Measurements from ENCODE around the gene TMEM238L. TPM values are rescaled to one million over a fixed set of nuclear protein-coding genes. Genes with fewer than 3 reads are reported as not detected.

Gene TMEM238L
- total and polyA plus RNA-seq, 2 donors (not counting 3 experiments of a cell fraction or from before 2014, with no cell fraction given) = not detected

GRCh38 chr17:10775740-10776356 lies 28.1 kb downstream of the TMEM238L start:
- intact Hi-C loops (cut with micrococcal nuclease) (no loop called here), dilution Hi-C loops (cut with MboI; ENCODE audit: extremely low pct_ligation_motif_present, low sequenced_read_pairs) (no loop called here)
- no TSS peak for BruUV-seq (replicated peaks)
- Histone ChIP-seq H3K4me3 (replicated peaks in 1 of 3; ENCODE audit: insufficient read depth in 1 of 3, low read depth in 1 of 3, low read length in 3 of 3) (no peak overlapping the region), H3K9me1 (replicated peaks; ENCODE audit: control insufficient read depth, extremely low read depth, insufficient read depth, low read length) (no peaks in the 10 kb centered on the region), H3K27me3 (ENCODE audit: control insufficient read depth in 2 of 2, insufficient read depth in 2 of 2, low read length in 2 of 2) (no peaks in the 10 kb centered on the region), H3K4me2 (ENCODE audit: insufficient read depth, low read length) (no peak overlapping the region), H3K9me3 (replicated peaks; ENCODE audit: control insufficient read depth, insufficient read depth, low read length) (no peaks in the 10 kb centered on the region), H3K36me3 (ENCODE audit: control insufficient read depth in 2 of 2, extremely low read depth in 1 of 2, insufficient read depth in 2 of 2, low read length in 2 of 2) (no peaks in the 10 kb centered on the region), H4K20me1 (replicated peaks; ENCODE audit: control insufficient read depth, extremely low read depth, insufficient read depth, low read length) (no peaks in the 10 kb centered on the region), H3K27ac (ENCODE audit: insufficient read depth, low read depth, low read length) (no peak overlapping the region), H3K4me1 (ENCODE audit: control insufficient read depth, extremely low read depth, insufficient read depth, low read length) (no peaks in the 10 kb centered on the region), H2AFZ (ENCODE audit: low read depth, low read length) (no peak overlapping the region), H3K79me2 (ENCODE audit: control insufficient read depth, insufficient read depth, low read length) (no peaks in the 10 kb centered on the region), H3K9ac (replicated peaks; ENCODE audit: extremely low read depth, insufficient read depth, low read length) (no peak overlapping the region)
- no peak for DNase-seq (ENCODE audit: low read depth, low spot score)
- TF ChIP-seq FOS (IDR thresholded peaks at IDR 0.05; ENCODE audit: borderline replicate concordance, insufficient read depth, low read length) (no peak), POLR2AphosphoS5 (IDR thresholded peaks at IDR 0.05; ENCODE audit: insufficient read depth, low read depth, low read length) (no peak), CTCF (IDR thresholded peaks at IDR 0.05; ENCODE audit: extremely low read depth in 1 of 2, insufficient read depth in 1 of 2, low read depth in 1 of 2, low read length in 2 of 2) (no peak), GATA2 (IDR thresholded peaks at IDR 0.05; ENCODE audit: insufficient read depth, insufficient read length, low read depth, low read length) (no peak), JUN (IDR thresholded peaks at IDR 0.05; ENCODE audit: borderline replicate concordance, insufficient read depth, insufficient read length, low read depth) (no peak), POLR2A (IDR thresholded peaks at IDR 0.05; ENCODE audit: low read depth, low read length) (no peak), EZH2 (IDR thresholded peaks at IDR 0.05; ENCODE audit: borderline replicate concordance, low read depth, low read length, severe bottlenecking) (no peak), MAX (IDR thresholded peaks at IDR 0.05; ENCODE audit: insufficient read depth, insufficient read length) (no peak), MYC (IDR thresholded peaks at IDR 0.05; ENCODE audit: low read depth, low read length) (no peak)
- ChIA-PET CTCF (no interaction called here), POLR2A (no interaction called here)
- FAIRE-seq = no peak

All from endothelial cell of umbilical vein (primary cell).